Endothelial cell of hepatic sinusoid (primary cell): ENCODE measurements around the gene ATP7B.

Experiments
- in situ Hi-C: cut with HindIII; loops from 2 replicates; pipeline ENCODE4 v1.10.0; 2017; ENCODE audit warnings: low sequenced_read_pairs

ATP7B gene

GRCh38 chr13:52006523-52007245 is 4.6 kb downstream of the ATP7B start:
- in situ Hi-C loops = no loop called here

GRCh38 chr13:52005841-52006522 is 5.3 kb downstream of the ATP7B start:
- in situ Hi-C loops = no loop called here

GRCh38 chr13:52004511-52005170 is 6.6 kb downstream of the ATP7B start:
- in situ Hi-C loops = no loop called here

- in situ Hi-C loops = no loop called here
Observed at GRCh38 chr13:52003541-52003940, 7.7 kb downstream of the ATP7B start.

GRCh38 chr13:52002361-52002760 is 8.9 kb downstream of the ATP7B start:
- in situ Hi-C loops = no loop called here

- in situ Hi-C loops = no loop called here
Observed at GRCh38 chr13:52001120-52001731, 10.0 kb downstream of the ATP7B start.

- in situ Hi-C loops = no loop called here
Observed at GRCh38 chr13:51999921-52000320, 11.3 kb downstream of the ATP7B start.

- in situ Hi-C loops = no loop called here
Observed at GRCh38 chr13:51999510-51999911, 11.7 kb downstream of the ATP7B start.

- in situ Hi-C loops = no loop called here
Observed at GRCh38 chr13:51998723-51999509, 12.3 kb downstream of the ATP7B start.

GRCh38 chr13:51997641-51998330 is 13.5 kb downstream of the ATP7B start:
- in situ Hi-C loops = no loop called here

GRCh38 chr13:51997186-51997585 is 14.1 kb downstream of the ATP7B start:
- in situ Hi-C loops = no loop called here

GRCh38 chr13:51996641-51997040 is 14.6 kb downstream of the ATP7B start:
- in situ Hi-C loops = no loop called here

GRCh38 chr13:51995677-51996551 is 15.3 kb downstream of the ATP7B start:
- in situ Hi-C loops = no loop called here

GRCh38 chr13:51993713-51994112 is 17.5 kb downstream of the ATP7B start:
- in situ Hi-C loops = no loop called here

- in situ Hi-C loops = no loop called here
Observed at GRCh38 chr13:51988988-51989618, 22.1 kb downstream of the ATP7B start.

- in situ Hi-C loops = loop anchor here (5.0 kb wide), 1 partner anchor 102 kb away; no protein-coding TSS in a partner anchor
Observed at GRCh38 chr13:51984904-51985303, 26.3 kb downstream of the ATP7B start.

GRCh38 chr13:51983292-51983691 is 28.0 kb downstream of the ATP7B start:
- in situ Hi-C loops = loop anchor here (5.0 kb wide), 1 partner anchor 104 kb away; no protein-coding TSS in a partner anchor

- in situ Hi-C loops = loop anchor here (5.0 kb wide), 1 partner anchor 106 kb away; no protein-coding TSS in a partner anchor
Observed at GRCh38 chr13:51981355-51981754, 29.9 kb downstream of the ATP7B start.
